ENCODE data around the gene YY1.

DNA sequence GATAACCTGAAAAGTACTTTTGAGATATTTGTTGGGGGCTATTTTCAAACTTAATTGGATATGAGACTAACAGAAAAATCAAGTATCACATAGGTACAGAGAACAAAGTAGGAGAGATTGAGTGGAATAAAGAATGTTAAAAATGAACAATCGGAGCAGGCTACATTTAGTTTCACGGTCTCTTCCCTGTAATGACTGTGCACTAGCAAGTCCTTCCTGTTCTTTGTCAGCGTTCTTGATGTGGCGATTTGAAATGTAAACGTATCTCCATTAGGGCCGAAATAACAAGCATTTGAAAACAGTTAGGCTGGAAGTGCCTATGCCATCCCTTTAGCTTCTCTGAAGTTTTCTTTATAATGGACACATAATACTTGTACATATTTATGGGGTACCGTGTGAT lies 36.3 kb downstream of the YY1 start:
- TF ChIP-seq, protein P1, sequence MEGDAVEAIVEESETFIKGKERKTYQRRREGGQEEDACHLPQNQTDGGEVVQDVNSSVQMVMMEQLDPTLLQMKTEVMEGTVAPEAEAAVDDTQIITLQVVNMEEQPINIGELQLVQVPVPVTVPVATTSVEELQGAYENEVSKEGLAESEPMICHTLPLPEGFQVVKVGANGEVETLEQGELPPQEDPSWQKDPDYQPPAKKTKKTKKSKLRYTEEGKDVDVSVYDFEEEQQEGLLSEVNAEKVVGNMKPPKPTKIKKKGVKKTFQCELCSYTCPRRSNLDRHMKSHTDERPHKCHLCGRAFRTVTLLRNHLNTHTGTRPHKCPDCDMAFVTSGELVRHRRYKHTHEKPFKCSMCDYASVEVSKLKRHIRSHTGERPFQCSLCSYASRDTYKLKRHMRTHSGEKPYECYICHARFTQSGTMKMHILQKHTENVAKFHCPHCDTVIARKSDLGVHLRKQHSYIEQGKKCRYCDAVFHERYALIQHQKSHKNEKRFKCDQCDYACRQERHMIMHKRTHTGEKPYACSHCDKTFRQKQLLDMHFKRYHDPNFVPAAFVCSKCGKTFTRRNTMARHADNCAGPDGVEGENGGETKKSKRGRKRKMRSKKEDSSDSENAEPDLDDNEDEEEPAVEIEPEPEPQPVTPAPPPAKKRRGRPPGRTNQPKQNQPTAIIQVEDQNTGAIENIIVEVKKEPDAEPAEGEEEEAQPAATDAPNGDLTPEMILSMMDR (IDR thresholded peaks at IDR 0.05) = no peak
- TF ChIP-seq POLR2AphosphoS5 (IDR thresholded peaks at IDR 0.05) (no peak), POLR2A (IDR thresholded peaks at IDR 0.05) (no peak), EP300 (IDR thresholded peaks at IDR 0.05) (no peak)
